ENCODE data around the gene SERPINI1.

The SERPINI1 gene

GRCh38 chr3:167835953-167836352 is 100.4 kb downstream of the SERPINI1 start:
- DNase-seq (ENCODE audit: low spot score), result no peak
- no peak for TF ChIP-seq CTCF (IDR thresholded peaks at IDR 0.05; ENCODE audit: extremely low read depth, missing control alignments)

GRCh38 chr3:167837466-167837865 is 101.9 kb downstream of the SERPINI1 start:
- DNase-seq (ENCODE audit: low spot score), result no peak
- TF ChIP-seq CTCF (IDR thresholded peaks at IDR 0.05; ENCODE audit: extremely low read depth, missing control alignments), result no peak

- no peak for DNase-seq (ENCODE audit: low spot score)
- no peak for TF ChIP-seq CTCF (IDR thresholded peaks at IDR 0.05; ENCODE audit: extremely low read depth, missing control alignments)
Observed at GRCh38 chr3:167839460-167840134, 104.1 kb downstream of the SERPINI1 start.

GRCh38 chr3:167840247-167840646 is 104.7 kb downstream of the SERPINI1 start:
- no peak for DNase-seq (ENCODE audit: low spot score)
- TF ChIP-seq CTCF (IDR thresholded peaks at IDR 0.05; ENCODE audit: extremely low read depth, missing control alignments), result no peak

GRCh38 chr3:167843481-167843880 is 108.0 kb downstream of the SERPINI1 start:
- DNase-seq (ENCODE audit: low spot score), result no peak
- TF ChIP-seq CTCF (IDR thresholded peaks at IDR 0.05; ENCODE audit: extremely low read depth, missing control alignments), result no peak

- no peak for DNase-seq (ENCODE audit: low spot score)
Observed at GRCh38 chr3:167843886-167844285, 108.4 kb downstream of the SERPINI1 start.

GRCh38 chr3:167844528-167844927 is 109.0 kb downstream of the SERPINI1 start:
- no peak for TF ChIP-seq CTCF (IDR thresholded peaks at IDR 0.05; ENCODE audit: extremely low read depth, missing control alignments)
- DNase-seq (ENCODE audit: low spot score), result no peak

More at GRCh38 chr3:167843886-167844285, 108.4 kb downstream of the SERPINI1 start:
- no peak for TF ChIP-seq CTCF (IDR thresholded peaks at IDR 0.05; ENCODE audit: extremely low read depth, missing control alignments)

Data from GM20000 (cell line).